Panc1 (cell line): ENCODE measurements around the gene NEXN. TPM values are rescaled to one million over a fixed set of nuclear protein-coding genes. Genes with fewer than 3 reads are reported as not detected.

Source experiments
- ATAC-seq: fragments of 200-7000 bp; cut with Tn5 transposase; 2 replicates; pipeline ENCODE4 v1.9.1; 2020; ENCODE audit warnings: mild to moderate bottlenecking, moderate library complexity
- BruUV-seq: library from RNA; stranded (reverse); fragments of 400-500 nt; replicated peaks from 2 replicates; lab custom pipeline; 2021; lab: Mats Ljungman, UMichigan
- CTCF ChIA-PET: fragments of 300-600 bp; sonication (Branson Sonifier 250); formaldehyde crosslinking; loops from one replicate; lab custom pipeline; 2022; ENCODE audit warnings: antibody characterized with exemption; lab: Charles Lee
- POLR2A ChIA-PET: fragments of 300-600 bp; sonication (Branson Sonifier 250); formaldehyde crosslinking; loops from one replicate; lab custom pipeline; 2022; ENCODE audit warnings: antibody characterized with exemption; lab: Charles Lee
- DNase-seq: peaks from one replicate; pipeline ENCODE4 v3.0.0-alpha.2; 2010; ENCODE audit warnings: low read depth, low spot score
- H3K27ac ChIP-seq: 2 replicates; pipeline ENCODE4 v1.5.1; 2011; ENCODE audit warnings: mild to moderate bottlenecking, low read length, inconsistent platforms
- H3K27me3 ChIP-seq: fragments of 200-500 bp; sonication (Bioruptor generic); 2 replicates; pipeline ENCODE4 v1.6.0; 2014; ENCODE audit warnings: low read length, inconsistent platforms; ENCODE audit not compliant: control insufficient read depth, insufficient read depth
- H3K36me3 ChIP-seq: fragments of 200-500 bp; sonication (Bioruptor generic); 2 replicates; pipeline ENCODE4 v1.5.1; 2014; ENCODE audit warnings: inconsistent platforms, mild to moderate bottlenecking, low read length, moderate library complexity; ENCODE audit not compliant: control insufficient read depth, insufficient read depth
- H3K4me1 ChIP-seq: 2 replicates; pipeline ENCODE4 v1.5.1; 2011; ENCODE audit warnings: inconsistent platforms, mild to moderate bottlenecking, low read length, moderate library complexity; ENCODE audit not compliant: control insufficient read depth, insufficient read depth
- H3K4me3 ChIP-seq, 2 experiments: 2 replicates each; pipeline ENCODE4 v1.5.1; 2011 to 2012; ENCODE audit warnings: low read depth in 2 of 2, low read length in 2 of 2, mild to moderate bottlenecking in 2 of 2, inconsistent platforms in 1 of 2, moderate library complexity in 1 of 2
- H3K9me3 ChIP-seq: fragments of 200-500 bp; sonication (Bioruptor generic); 2 replicates; pipeline ENCODE4 v1.5.1; 2014; ENCODE audit warnings: low read depth, mild to moderate bottlenecking, inconsistent platforms, low read length, moderate library complexity; ENCODE audit not compliant: control insufficient read depth, insufficient read depth
- CTCF ChIP-seq: fragments of 450-650 bp; IDR thresholded peaks from 2 replicates; pipeline ENCODE4 v1.5.1; 2017; ENCODE audit warnings: mild to moderate bottlenecking
- POLR2AphosphoS5 ChIP-seq: IDR thresholded peaks from 2 replicates; pipeline ENCODE4 v1.6.1; 2012; ENCODE audit warnings: mild to moderate bottlenecking, low read depth, low read length, moderate library complexity
- REST ChIP-seq, 2 experiments: IDR thresholded peaks; 2 replicates each; pipeline ENCODE4 v1.6.1; 2011 to 2012; ENCODE audit warnings: low read depth in 2 of 2, control low read depth in 1 of 2, low read length in 1 of 2, mild to moderate bottlenecking in 1 of 2, moderate library complexity in 1 of 2; ENCODE audit not compliant: insufficient read depth in 1 of 2
- SIN3A ChIP-seq: IDR thresholded peaks from 2 replicates; pipeline ENCODE4 v1.6.1; 2012; ENCODE audit warnings: low read depth, mild to moderate bottlenecking, low read length, moderate library complexity, borderline replicate concordance; ENCODE audit not compliant: insufficient read depth
- TCF7L2 ChIP-seq: IDR thresholded peaks from 2 replicates; pipeline ENCODE4 v1.6.1; 2011; ENCODE audit warnings: mild to moderate bottlenecking, low read depth, low read length, inconsistent platforms
- in situ Hi-C: cut with HindIII; loops from 2 replicates; pipeline ENCODE4 v1.10.0; 2016; ENCODE audit warnings: low sequenced_read_pairs, low pct_unique_long_range_greater_than_20kb
- intact Hi-C: fragments of 100-400 bp; cut with micrococcal nuclease; formaldehyde crosslinking; loops from one replicate; pipeline ENCODE4 v1.10.0; 2022; ENCODE audit not compliant: unreplicated experiment
- total RNA-seq: library from RNA; stranded (reverse); gene quantifications from one replicate; pipeline ENCODE4 v1.2.1, GENCODE V29; 2021; ENCODE audit not compliant: unreplicated experiment

NEXN gene
- total RNA-seq, 1 experiment from 2014 or later: 5.4 TPM

- DNase-seq (no peak), ATAC-seq (no peak)
- Histone ChIP-seq H3K27me3 (no peaks in the 10 kb centered on the region), H3K36me3 (no peaks in the 10 kb centered on the region), H3K9me3 (no peaks in the 10 kb centered on the region), H3K27ac (no peak overlapping the region), H3K4me1 (no peaks in the 10 kb centered on the region), H3K4me3 (no peak overlapping the region)
- POLR2A ChIA-PET: no interaction called here
- intact Hi-C loops: no loop called here
- BruUV-seq: no TSS peak
- CTCF ChIA-PET: interaction anchor here (0.6 kb wide), 1 partner anchor 53 kb away, joined by 5 read pairs; no protein-coding TSS in a partner anchor
- in situ Hi-C loops: no loop called here
- TF ChIP-seq SIN3A (no peak), CTCF (no peak), POLR2AphosphoS5 (no peak), TCF7L2 (no peak), REST (IDR thresholded peaks at IDR 0.05; ENCODE audit: insufficient read depth in 1 of 2, low read depth in 2 of 2, low read length in 1 of 2) (no peak)
Measured at GRCh38 chr1:77874804-77875445, 13.5 kb upstream of the NEXN start.

DNA sequence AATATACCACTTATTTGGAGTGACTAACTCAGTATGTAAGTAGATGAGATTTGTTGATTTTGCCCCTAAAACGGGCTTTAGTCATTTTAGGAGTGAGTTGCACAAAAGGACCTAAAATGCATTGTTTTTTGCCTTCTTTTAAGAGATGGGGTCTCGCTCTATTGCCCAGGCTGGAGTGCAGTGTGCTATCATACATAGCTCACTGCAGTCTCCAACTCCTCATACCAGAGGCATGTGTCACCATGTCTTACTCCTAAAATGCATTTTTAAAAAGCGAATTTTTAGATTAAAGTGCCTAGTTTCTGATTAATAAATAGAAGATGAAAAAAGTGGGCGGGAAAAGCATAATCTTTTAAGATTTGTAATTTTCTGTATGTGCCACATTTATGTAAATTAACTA, 11.5 kb upstream of the NEXN start:
- no peak overlapping the region for H3K4me3 ChIP-seq
- no peaks in the 10 kb centered on the region for H3K4me1 ChIP-seq
- ATAC-seq: no peak
- ChIA-PET CTCF (no interaction called here), POLR2A (no interaction called here)
- intact Hi-C loops: no loop called here
- in situ Hi-C loops: no loop called here
- no peak for DNase-seq
- BruUV-seq: no TSS peak
- H3K27ac ChIP-seq: no peak overlapping the region
- H3K36me3 ChIP-seq: no peaks in the 10 kb centered on the region
- TF ChIP-seq POLR2AphosphoS5 (no peak), CTCF (no peak), TCF7L2 (no peak), SIN3A (no peak), REST (IDR thresholded peaks at IDR 0.05; ENCODE audit: insufficient read depth in 1 of 2, low read depth in 2 of 2, low read length in 1 of 2) (no peak)
- H3K9me3 ChIP-seq: no peaks in the 10 kb centered on the region
- H3K27me3 ChIP-seq: no peaks in the 10 kb centered on the region
